Heart left ventricle (tissue), 16 donors: ENCODE data around the gene RERG. TPM values are rescaled to one million over a fixed set of nuclear protein-coding genes. Genes with fewer than 3 reads are reported as not detected.

ENCODE experiments used
- ATAC-seq, 4 donors: fragments of 200-7000 bp; cut with Tn5 transposase; one replicate each; pipeline ENCODE4 v1.9.1; 2020 to 2022; ENCODE audit warnings: moderate library complexity in 4 of 4, mild to moderate bottlenecking in 3 of 4, moderate number of reproducible peaks in 1 of 4
- DNase-seq, 5 donors: peaks; one replicate each; pipeline ENCODE4 v3.0.0-alpha.2; 2020
- H3K27ac ChIP-seq, 12 donors: fragments of 200-600 bp; sonication (generic) in 4 of 12; one replicate each; pipeline versions ENCODE4 v1.5.0 to v1.8.0; 2016 to 2022; ENCODE audit warnings: mild to moderate bottlenecking in 2 of 12
- H3K27me3 ChIP-seq, 9 donors: fragments of 200-600 bp; sonication (generic) in 2 of 9; one replicate each; pipeline versions ENCODE4 v1.5.1 to v1.8.0; 2016 to 2022; ENCODE audit warnings: mild to moderate bottlenecking in 3 of 9
- H3K36me3 ChIP-seq, 9 donors: fragments of 200-600 bp; sonication (generic) in 2 of 9; one replicate each; pipeline versions ENCODE4 v1.5.0 to v1.8.0; 2018 to 2022; ENCODE audit warnings: mild to moderate bottlenecking in 2 of 9
- H3K4me1 ChIP-seq, 12 donors: fragments of 200-600 bp; sonication (generic) in 4 of 12; one replicate each; pipeline versions ENCODE4 v1.5.0 to v1.8.0; 2016 to 2022; ENCODE audit warnings: mild to moderate bottlenecking in 3 of 12
- H3K4me3 ChIP-seq, 12 donors: fragments of 200-600 bp; sonication (generic) in 4 of 12; one replicate each; pipeline versions ENCODE4 v1.5.0 to v1.8.0; 2017 to 2022; ENCODE audit warnings: mild to moderate bottlenecking in 9 of 12, moderate library complexity in 4 of 12
- H3K9me3 ChIP-seq, 12 donors: fragments of 200-600 bp; sonication (generic) in 4 of 12; one replicate each; pipeline versions ENCODE4 v1.5.0 to v1.8.0; 2016 to 2022; ENCODE audit warnings: mild to moderate bottlenecking in 1 of 12
- CTCF ChIP-seq, 12 donors: fragments of 200-600 bp; sonication (generic) in 4 of 12; IDR thresholded peaks; one replicate each; pipeline versions ENCODE4 v1.5.0 to v1.8.0; 2018 to 2022; ENCODE audit warnings: antibody characterized with exemption in 12 of 12, mild to moderate bottlenecking in 5 of 12
- POLR2A ChIP-seq, 2 donors: fragments of 450-650 bp; IDR thresholded peaks; one replicate each; pipeline ENCODE4 v1.6.1; 2017; ENCODE audit warnings: antibody characterized with exemption in 2 of 2, mild to moderate bottlenecking in 2 of 2, moderate library complexity in 2 of 2
- WGBS, 4 donors: extraction: QIAGEN DNeasy Blood & Tissue Kit in 2 of 4; methylation state at CpG; one replicate each; pipeline versions ENCODE4 v1.1.5 to v1.1.7; 2013 to 2018; 5-methylcytosine and 5-hydroxymethylcytosine counted together
- intact Hi-C, 10 donors: fragments of 100-400 bp; cut with DNase I; formaldehyde crosslinking; loops; one replicate each; pipeline versions ENCODE4 v1.11.1 to v1.14.2; 2022
- polyA plus RNA-seq, 2 donors: library from polyadenylated mRNA; stranded (reverse); fragments of 200-250 nt; gene quantifications; one replicate each; pipeline ENCODE4 v1.2.3, GENCODE V29; 2013
- total RNA-seq, 9 donors: library from RNA; depleted of rRNA in 2 of 9; stranded (reverse); fragments of >200 nt in 2 of 9; fragmentation: NEBNext Ultra II Directional in 3 of 9; extraction: Animal tissue kit (Norgen Biotek cat#: 25700) in 3 of 9; gene quantifications; one replicate each; pipeline versions ENCODE4 v1.1.0 to v1.2.4, GENCODE V29; 2016 to 2023
- donor health status: ischemic (EF 13 %, LVEDD 7.1; RV severe dilation, severe dysfunction).
- donor health status: healthy with polysubstance abuse.
- donor health status: DM: no; HTN: yes; CAD: no.
- donor health status: DM: no; HTN: no; CAD: no.
- donor health status: ischemic (EF 25% LVEDD 6.9; RV normal size, moderate dysfunction).
- donor health status: ischemic (EF 25% LVEDD 5.7; RV mildly dilated, moderate dysfunction).
- donor health status: healthy.
- donor health status: DM: yes; HTN: yes; CAD: no.
- donor health status: ischemic (EF 35%, LVEDD 5.7; RV mildly dilated, moderate dysfunction).
- donor health status: nonischemic (EF 11% LVEDD 7.7; RV severe dilation, severe dysfunction).
- donor health status: DM: yes; HTN: yes; CAD: no.
- donor health status: PGD.
- donor health status: ischemic (EF 29% LVEDD 5.4; RV normal size, mild dysfunction).
- donor health status: nonischemic (EF 23%, LVEDD 6.1; RV moderate dilation, normal function).

Gene RERG
- total and polyA plus RNA-seq, 11 donors, result 2.9 to 17.7 (median 4.2) TPM

GRCh38 chr12:15196221-15196620 is 25.0 kb downstream of the RERG start:
- 69 to 75% (median 71%) methylated on average over 3 of the region's 3 CpGs for WGBS, 4 donors
- no peaks in the 10 kb centered on the region for H3K27me3 ChIP-seq
- no peak overlapping the region for H3K4me3 ChIP-seq
- intact Hi-C loops, result no loop called here
- TF ChIP-seq CTCF (IDR thresholded peaks at IDR 0.05) (no peak), POLR2A (IDR thresholded peaks at IDR 0.05) (no peak)
- peak overlapping the region in 1 of 12 donors; percentile 58 for H3K27ac ChIP-seq
- H3K4me1 ChIP-seq, result peaks cover 0 to 24% (median 0%) of the 10 kb centered on the region in 12 donors
- ATAC-seq, result no peak
- no peaks in the 10 kb centered on the region for H3K9me3 ChIP-seq
- no peak for DNase-seq
- H3K36me3 ChIP-seq, result no peaks in the 10 kb centered on the region

- 55 to 62% (median 60%) methylated on average over 6 of the region's 6 CpGs for WGBS, 4 donors
- no peak for ATAC-seq
- intact Hi-C loops, result no loop called here
Observed at GRCh38 chr12:15194456-15195368, 26.5 kb downstream of the RERG start.

GRCh38 chr12:15193946-15194345 is 27.3 kb downstream of the RERG start:
- 45 to 56% (median 49%) methylated on average over 3 of the region's 3 CpGs for WGBS, 4 donors
- Histone ChIP-seq H3K4me3 (no peak overlapping the region), H3K27me3 (no peaks in the 10 kb centered on the region), H3K27ac (peak overlapping the region in 1 of 12 donors; percentile 58), H3K4me1 (peaks cover 0 to 24% (median 0%) of the 10 kb centered on the region in 12 donors), H3K9me3 (no peaks in the 10 kb centered on the region), H3K36me3 (no peaks in the 10 kb centered on the region)
- no peak for TF ChIP-seq CTCF (IDR thresholded peaks at IDR 0.05)
- no peak for TF ChIP-seq POLR2A (IDR thresholded peaks at IDR 0.05)
- intact Hi-C loops, result no loop called here
- DNase-seq (no peak), ATAC-seq (no peak)

More at GRCh38 chr12:15194456-15195368, 26.5 kb downstream of the RERG start:
- no peak for DNase-seq
- Histone ChIP-seq H3K4me3 (no peak overlapping the region), H3K27ac (peak overlapping the region in 1 of 12 donors; percentile 58), H3K27me3 (no peaks in the 10 kb centered on the region), H3K36me3 (no peaks in the 10 kb centered on the region), H3K9me3 (no peaks in the 10 kb centered on the region), H3K4me1 (peaks cover 0 to 24% (median 0%) of the 10 kb centered on the region in 12 donors)
- TF ChIP-seq POLR2A (IDR thresholded peaks at IDR 0.05) (no peak), CTCF (IDR thresholded peaks at IDR 0.05) (no peak)

- no peak for TF ChIP-seq CTCF (IDR thresholded peaks at IDR 0.05)
- no peak for TF ChIP-seq POLR2A (IDR thresholded peaks at IDR 0.05)
- Histone ChIP-seq H3K36me3 (no peaks in the 10 kb centered on the region), H3K27me3 (no peaks in the 10 kb centered on the region), H3K4me3 (no peak overlapping the region), H3K4me1 (peaks cover 0 to 24% (median 0%) of the 10 kb centered on the region in 12 donors), H3K9me3 (no peaks in the 10 kb centered on the region), H3K27ac (peak overlapping the region in 1 of 12 donors; percentile 58)
- DNase-seq (no peak), ATAC-seq (no peak)
- WGBS, 4 donors, result 80 to 86% (median 82%) methylated on average over 3 of the region's 3 CpGs
- intact Hi-C loops, result no loop called here
Observed at GRCh38 chr12:15192720-15193119, 28.5 kb downstream of the RERG start.
